ENCODE data around the gene CARS2.

CARS2 gene

DNA sequence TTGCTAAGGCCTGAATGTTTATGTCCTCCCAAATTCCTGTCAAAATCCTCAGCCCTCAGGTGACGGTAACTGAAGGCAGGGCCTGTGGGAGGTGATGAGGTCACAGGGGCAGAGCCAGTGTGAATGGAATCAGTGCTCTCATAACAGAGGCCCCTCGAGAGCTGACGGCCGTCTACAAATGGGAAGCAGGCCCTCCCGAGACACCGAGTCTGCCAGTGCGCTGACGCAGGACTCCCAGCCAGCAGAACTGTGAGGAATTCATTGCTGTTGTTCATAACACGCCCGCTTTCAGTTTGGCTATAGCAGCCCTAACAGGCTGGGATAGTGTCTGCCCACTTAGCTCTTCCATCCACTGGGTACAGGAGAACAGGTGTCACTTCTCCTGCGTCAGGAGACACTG, 41.2 kb downstream of the CARS2 start:
- no peaks in the 10 kb centered on the region for H4K20me1 ChIP-seq (ENCODE audit: insufficient read depth, low read length)
- no peaks in the 10 kb centered on the region for H3K4me1 ChIP-seq (ENCODE audit: insufficient read depth, low read length)
- H3K9ac ChIP-seq (ENCODE audit: low read depth, low read length) = no peak overlapping the region
- H3K79me2 ChIP-seq (ENCODE audit: insufficient read depth, low read length) = no peaks in the 10 kb centered on the region
- no peak overlapping the region for H3K27ac ChIP-seq (ENCODE audit: low read length)
- H3K4me3 ChIP-seq (ENCODE audit: low read depth in 1 of 2, low read length in 2 of 2) = no peak overlapping the region
- H3K36me3 ChIP-seq (ENCODE audit: insufficient read depth, low read length) = peaks cover 85% of the 10 kb centered on the region
- no peaks in the 10 kb centered on the region for H3K27me3 ChIP-seq (ENCODE audit: insufficient read depth, low read length, poor library complexity)
- DNase-seq (no peak), ATAC-seq (ENCODE audit: insufficient read depth, low read depth) (no peak)
- H3K4me2 ChIP-seq (ENCODE audit: insufficient read depth, low read length) = no peak overlapping the region
- H3K9me3 ChIP-seq (ENCODE audit: insufficient read depth, low read length, severe bottlenecking) = peaks cover 13% of the 10 kb centered on the region
- TF ChIP-seq, protein P1, sequence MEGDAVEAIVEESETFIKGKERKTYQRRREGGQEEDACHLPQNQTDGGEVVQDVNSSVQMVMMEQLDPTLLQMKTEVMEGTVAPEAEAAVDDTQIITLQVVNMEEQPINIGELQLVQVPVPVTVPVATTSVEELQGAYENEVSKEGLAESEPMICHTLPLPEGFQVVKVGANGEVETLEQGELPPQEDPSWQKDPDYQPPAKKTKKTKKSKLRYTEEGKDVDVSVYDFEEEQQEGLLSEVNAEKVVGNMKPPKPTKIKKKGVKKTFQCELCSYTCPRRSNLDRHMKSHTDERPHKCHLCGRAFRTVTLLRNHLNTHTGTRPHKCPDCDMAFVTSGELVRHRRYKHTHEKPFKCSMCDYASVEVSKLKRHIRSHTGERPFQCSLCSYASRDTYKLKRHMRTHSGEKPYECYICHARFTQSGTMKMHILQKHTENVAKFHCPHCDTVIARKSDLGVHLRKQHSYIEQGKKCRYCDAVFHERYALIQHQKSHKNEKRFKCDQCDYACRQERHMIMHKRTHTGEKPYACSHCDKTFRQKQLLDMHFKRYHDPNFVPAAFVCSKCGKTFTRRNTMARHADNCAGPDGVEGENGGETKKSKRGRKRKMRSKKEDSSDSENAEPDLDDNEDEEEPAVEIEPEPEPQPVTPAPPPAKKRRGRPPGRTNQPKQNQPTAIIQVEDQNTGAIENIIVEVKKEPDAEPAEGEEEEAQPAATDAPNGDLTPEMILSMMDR (IDR thresholded peaks at IDR 0.05; ENCODE audit: borderline replicate concordance, extremely low read depth, low read length, poor library complexity, severe bottlenecking) = no peak
- H2AFZ ChIP-seq (ENCODE audit: low read depth, low read length) = no peak overlapping the region

DNA sequence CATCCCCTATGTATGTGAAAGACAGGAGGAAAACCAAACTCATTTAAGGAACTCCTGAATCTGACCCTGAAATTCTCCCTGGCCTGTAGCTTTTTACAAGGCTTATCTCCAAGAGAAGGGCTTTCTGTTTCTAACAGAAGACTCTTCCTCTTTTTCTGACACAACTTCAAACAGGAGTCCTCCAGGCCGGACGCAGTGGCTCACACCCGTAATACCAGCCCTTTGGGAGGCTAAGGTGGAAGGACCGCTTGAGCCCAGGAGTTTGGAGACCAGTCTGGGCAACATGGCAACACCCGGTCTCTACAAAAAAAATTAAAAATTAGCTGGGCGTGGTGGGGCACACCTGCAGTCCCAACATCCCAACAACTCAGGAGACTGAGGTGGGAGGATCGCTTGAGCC, 41.9 kb downstream of the CARS2 start:
- H3K27me3 ChIP-seq (ENCODE audit: insufficient read depth, low read length, poor library complexity) = no peaks in the 10 kb centered on the region
- ATAC-seq (ENCODE audit: insufficient read depth, low read depth) (no peak), DNase-seq (no peak)
- no peak overlapping the region for H3K27ac ChIP-seq (ENCODE audit: low read length)
- H3K36me3 ChIP-seq (ENCODE audit: insufficient read depth, low read length) = peaks cover 79% of the 10 kb centered on the region
- H3K9me3 ChIP-seq (ENCODE audit: insufficient read depth, low read length, severe bottlenecking) = peaks cover 13% of the 10 kb centered on the region
- no peak for TF ChIP-seq EZH2 (IDR thresholded peaks at IDR 0.05; ENCODE audit: borderline replicate concordance, low read depth, low read length, severe bottlenecking)
- TF ChIP-seq, protein P1 (IDR thresholded peaks at IDR 0.05; ENCODE audit: borderline replicate concordance, extremely low read depth, low read length, poor library complexity, severe bottlenecking) = no peak
- no peaks in the 10 kb centered on the region for H3K4me1 ChIP-seq (ENCODE audit: insufficient read depth, low read length)
- H2AFZ ChIP-seq (ENCODE audit: low read depth, low read length) = no peak overlapping the region
- H3K9ac ChIP-seq (ENCODE audit: low read depth, low read length) = no peak overlapping the region
- no peak overlapping the region for H3K4me2 ChIP-seq (ENCODE audit: insufficient read depth, low read length)
- H3K4me3 ChIP-seq (ENCODE audit: low read depth in 1 of 2, low read length in 2 of 2) = no peak overlapping the region
- H4K20me1 ChIP-seq (ENCODE audit: insufficient read depth, low read length) = no peaks in the 10 kb centered on the region
- H3K79me2 ChIP-seq (ENCODE audit: insufficient read depth, low read length) = no peaks in the 10 kb centered on the region

DNA sequence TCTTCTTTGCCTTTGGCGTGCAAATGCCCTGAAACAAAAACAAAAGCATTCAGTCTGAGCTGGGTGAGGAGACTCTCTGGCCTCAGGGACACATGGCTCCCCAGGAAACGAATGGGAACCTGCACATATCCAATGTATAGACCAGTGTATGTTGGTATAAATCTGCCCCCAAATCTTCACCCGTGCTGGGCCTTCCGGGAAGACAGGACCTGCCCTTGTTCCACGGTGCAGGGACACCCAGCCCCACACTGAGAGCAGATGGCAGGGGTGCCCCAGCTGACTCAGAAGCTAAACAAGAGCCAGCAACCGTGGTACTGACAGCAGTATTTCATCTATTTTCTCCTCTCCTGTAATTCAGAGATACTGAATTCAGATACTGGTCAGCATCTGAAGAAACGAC, 42.4 kb downstream of the CARS2 start:
- H3K79me2 ChIP-seq (ENCODE audit: insufficient read depth, low read length) = no peaks in the 10 kb centered on the region
- TF ChIP-seq, protein P1 (IDR thresholded peaks at IDR 0.05; ENCODE audit: borderline replicate concordance, extremely low read depth, low read length, poor library complexity, severe bottlenecking) = no peak
- TF ChIP-seq EZH2 (IDR thresholded peaks at IDR 0.05; ENCODE audit: borderline replicate concordance, low read depth, low read length, severe bottlenecking) = no peak
- no peaks in the 10 kb centered on the region for H4K20me1 ChIP-seq (ENCODE audit: insufficient read depth, low read length)
- H3K4me1 ChIP-seq (ENCODE audit: insufficient read depth, low read length) = no peaks in the 10 kb centered on the region
- ATAC-seq (ENCODE audit: insufficient read depth, low read depth) (no peak), DNase-seq (no peak)
- H3K9ac ChIP-seq (ENCODE audit: low read depth, low read length) = no peak overlapping the region
- peaks cover 73% of the 10 kb centered on the region for H3K36me3 ChIP-seq (ENCODE audit: insufficient read depth, low read length)
- peaks cover 13% of the 10 kb centered on the region for H3K9me3 ChIP-seq (ENCODE audit: insufficient read depth, low read length, severe bottlenecking)
- no peak overlapping the region for H3K4me2 ChIP-seq (ENCODE audit: insufficient read depth, low read length)
- H2AFZ ChIP-seq (ENCODE audit: low read depth, low read length) = no peak overlapping the region
- H3K27me3 ChIP-seq (ENCODE audit: insufficient read depth, low read length, poor library complexity) = no peaks in the 10 kb centered on the region
- no peak overlapping the region for H3K27ac ChIP-seq (ENCODE audit: low read length)
- H3K4me3 ChIP-seq (ENCODE audit: low read depth in 1 of 2, low read length in 2 of 2) = no peak overlapping the region

Measured in DND-41 (cell line).